NB4 (cell line): Measurements from ENCODE around the gene VTCN1.

Source experiments
- CTCF ChIP-seq: IDR thresholded peaks from one replicate; pipeline ENCODE4 v1.5.1; 2012; ENCODE audit warnings: low read depth, low read length
- MAX ChIP-seq: IDR thresholded peaks from 2 replicates; pipeline ENCODE4 v1.6.1; 2011; ENCODE audit warnings: low read depth, low read length
- MYC ChIP-seq: IDR thresholded peaks from 2 replicates; pipeline ENCODE4 v1.6.1; 2011; ENCODE audit warnings: low read depth, low read length
- POLR2A ChIP-seq: IDR thresholded peaks from 2 replicates; pipeline ENCODE4 v1.6.1; 2011; ENCODE audit warnings: mild to moderate bottlenecking; ENCODE audit not compliant: insufficient read length; ENCODE audit errors: extremely low read depth

GRCh38 chr1:117112047-117112717 lies 98.5 kb downstream of the VTCN1 start:
- TF ChIP-seq POLR2A (no peak), CTCF (no peak), MYC (no peak), MAX (no peak)
